ENCODE results near the gene DRG2. TPM values are rescaled to one million over a fixed set of nuclear protein-coding genes. Genes with fewer than 3 reads are reported as not detected.

DRG2 gene
- total and polyA plus RNA-seq, 2 donors (not counting 3 experiments of a cell fraction or from before 2014, with no cell fraction given) = 50.2 to 60.4 TPM

DNA sequence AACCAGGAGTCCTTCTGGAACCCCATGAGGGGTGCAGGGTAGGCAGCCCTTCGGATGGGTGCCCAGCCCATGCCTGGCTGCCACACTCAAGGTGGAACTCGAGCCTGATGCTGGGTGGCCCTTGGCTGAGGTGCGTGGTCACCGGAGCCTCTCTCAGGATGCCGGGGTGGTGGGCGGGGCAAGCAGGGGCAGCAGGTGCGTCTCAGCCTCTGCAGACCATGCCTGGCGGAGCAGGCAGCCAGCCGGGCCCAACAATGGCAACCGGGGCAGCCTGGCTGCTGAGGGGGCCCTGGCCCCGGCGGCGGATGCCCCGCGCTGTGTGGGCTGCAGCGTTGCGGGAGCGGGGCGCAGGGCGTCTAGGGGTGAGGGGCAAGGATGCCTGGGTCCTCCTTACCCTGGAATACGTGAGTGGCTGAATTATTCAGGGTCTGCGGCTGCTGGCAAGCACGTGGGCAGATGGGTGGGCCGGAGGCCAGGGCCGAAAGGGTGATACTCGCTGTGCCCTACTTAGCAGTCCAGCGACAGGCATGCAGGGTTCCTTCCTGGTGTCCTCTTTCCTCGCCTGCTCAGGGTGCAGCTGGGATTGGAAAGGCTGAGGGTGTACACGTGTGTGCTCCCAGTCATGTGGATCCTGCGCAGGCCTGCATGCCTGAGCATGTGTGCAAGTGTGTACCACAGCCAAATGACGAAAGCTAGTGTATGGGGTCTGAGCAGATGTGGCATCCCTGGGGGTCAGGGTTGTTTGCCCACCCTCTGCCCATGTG, 35.4 kb downstream of the DRG2 start:
- Histone ChIP-seq H3K4me1 (ENCODE audit: control insufficient read depth, extremely low read depth, insufficient read depth, low read length) (no peaks in the 10 kb centered on the region), H3K36me3 (ENCODE audit: control insufficient read depth in 2 of 2, extremely low read depth in 1 of 2, insufficient read depth in 2 of 2, low read length in 2 of 2) (no peaks in the 10 kb centered on the region), H3K79me2 (ENCODE audit: control insufficient read depth, insufficient read depth, low read length) (no peaks in the 10 kb centered on the region), H3K4me2 (ENCODE audit: insufficient read depth, low read length) (no peak overlapping the region), H4K20me1 (replicated peaks; ENCODE audit: control insufficient read depth, extremely low read depth, insufficient read depth, low read length) (no peaks in the 10 kb centered on the region), H2AFZ (ENCODE audit: low read depth, low read length) (no peak overlapping the region), H3K27ac (ENCODE audit: insufficient read depth, low read depth, low read length) (no peak overlapping the region), H3K27me3 (ENCODE audit: control insufficient read depth in 2 of 2, insufficient read depth in 2 of 2, low read length in 2 of 2) (no peaks in the 10 kb centered on the region), H3K9me1 (replicated peaks; ENCODE audit: control insufficient read depth, extremely low read depth, insufficient read depth, low read length) (no peaks in the 10 kb centered on the region), H3K9ac (replicated peaks; ENCODE audit: extremely low read depth, insufficient read depth, low read length) (no peak overlapping the region), H3K9me3 (replicated peaks; ENCODE audit: control insufficient read depth, insufficient read depth, low read length) (no peaks in the 10 kb centered on the region), H3K4me3 (replicated peaks in 1 of 3; ENCODE audit: insufficient read depth in 1 of 3, low read depth in 1 of 3, low read length in 3 of 3) (no peak overlapping the region)
- ChIA-PET POLR2A (no interaction called here), CTCF (interaction anchor here (0.9 kb wide), 1 partner anchor 18 kb away, joined by 5 read pairs; no protein-coding TSS in a partner anchor)
- BruUV-seq (replicated peaks) = no TSS peak
- intact Hi-C loops (cut with micrococcal nuclease) = no loop called here
- dilution Hi-C loops (cut with MboI; ENCODE audit: extremely low pct_ligation_motif_present, low sequenced_read_pairs) = no loop called here
- TF ChIP-seq MYC (IDR thresholded peaks at IDR 0.05; ENCODE audit: low read depth, low read length) (no peak), EZH2 (IDR thresholded peaks at IDR 0.05; ENCODE audit: borderline replicate concordance, low read depth, low read length, severe bottlenecking) (no peak), POLR2A (IDR thresholded peaks at IDR 0.05; ENCODE audit: low read depth, low read length) (no peak), JUN (IDR thresholded peaks at IDR 0.05; ENCODE audit: borderline replicate concordance, insufficient read depth, insufficient read length, low read depth) (no peak), POLR2AphosphoS5 (IDR thresholded peaks at IDR 0.05; ENCODE audit: insufficient read depth, low read depth, low read length) (no peak), FOS (IDR thresholded peaks at IDR 0.05; ENCODE audit: borderline replicate concordance, insufficient read depth, low read length) (no peak), GATA2 (IDR thresholded peaks at IDR 0.05; ENCODE audit: insufficient read depth, insufficient read length, low read depth, low read length) (no peak)
- TF ChIP-seq, protein P1, sequence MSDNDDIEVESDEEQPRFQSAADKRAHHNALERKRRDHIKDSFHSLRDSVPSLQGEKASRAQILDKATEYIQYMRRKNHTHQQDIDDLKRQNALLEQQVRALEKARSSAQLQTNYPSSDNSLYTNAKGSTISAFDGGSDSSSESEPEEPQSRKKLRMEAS (IDR thresholded peaks at IDR 0.05; ENCODE audit: insufficient read depth, insufficient read length) = no peak
- TF ChIP-seq, protein P2, sequence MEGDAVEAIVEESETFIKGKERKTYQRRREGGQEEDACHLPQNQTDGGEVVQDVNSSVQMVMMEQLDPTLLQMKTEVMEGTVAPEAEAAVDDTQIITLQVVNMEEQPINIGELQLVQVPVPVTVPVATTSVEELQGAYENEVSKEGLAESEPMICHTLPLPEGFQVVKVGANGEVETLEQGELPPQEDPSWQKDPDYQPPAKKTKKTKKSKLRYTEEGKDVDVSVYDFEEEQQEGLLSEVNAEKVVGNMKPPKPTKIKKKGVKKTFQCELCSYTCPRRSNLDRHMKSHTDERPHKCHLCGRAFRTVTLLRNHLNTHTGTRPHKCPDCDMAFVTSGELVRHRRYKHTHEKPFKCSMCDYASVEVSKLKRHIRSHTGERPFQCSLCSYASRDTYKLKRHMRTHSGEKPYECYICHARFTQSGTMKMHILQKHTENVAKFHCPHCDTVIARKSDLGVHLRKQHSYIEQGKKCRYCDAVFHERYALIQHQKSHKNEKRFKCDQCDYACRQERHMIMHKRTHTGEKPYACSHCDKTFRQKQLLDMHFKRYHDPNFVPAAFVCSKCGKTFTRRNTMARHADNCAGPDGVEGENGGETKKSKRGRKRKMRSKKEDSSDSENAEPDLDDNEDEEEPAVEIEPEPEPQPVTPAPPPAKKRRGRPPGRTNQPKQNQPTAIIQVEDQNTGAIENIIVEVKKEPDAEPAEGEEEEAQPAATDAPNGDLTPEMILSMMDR (IDR thresholded peaks at IDR 0.05; ENCODE audit: extremely low read depth in 1 of 2, insufficient read depth in 1 of 2, low read depth in 1 of 2, low read length in 2 of 2) = no peak
- DNase-seq (ENCODE audit: low read depth, low spot score) = no peak
- FAIRE-seq = no peak
